ENCODE results near the gene FREM1.

FREM1 gene

DNA sequence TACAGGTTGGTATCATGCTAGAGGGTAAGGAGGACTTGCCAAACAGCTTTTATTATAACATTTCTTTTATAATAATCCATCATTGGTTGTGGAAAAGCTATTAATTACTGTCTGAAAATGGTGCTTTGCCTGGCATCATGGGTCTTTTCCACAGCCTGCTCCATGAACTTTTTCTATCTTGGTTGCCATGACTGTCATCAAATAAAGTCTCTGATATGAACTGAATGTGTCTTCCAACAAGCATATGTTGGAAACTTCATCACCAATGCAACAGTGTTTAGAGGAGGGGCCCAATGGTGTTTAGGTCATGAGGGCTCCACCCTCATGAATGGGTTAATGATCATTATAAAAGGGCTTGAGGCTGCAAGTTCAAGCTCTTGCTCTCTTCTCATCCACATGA is 81.0 kb downstream of the FREM1 start:
- ATAC-seq (ENCODE audit: low read depth) (no peak), DNase-seq (ENCODE audit: low spot score) (no peak)
- TF ChIP-seq, protein P1, sequence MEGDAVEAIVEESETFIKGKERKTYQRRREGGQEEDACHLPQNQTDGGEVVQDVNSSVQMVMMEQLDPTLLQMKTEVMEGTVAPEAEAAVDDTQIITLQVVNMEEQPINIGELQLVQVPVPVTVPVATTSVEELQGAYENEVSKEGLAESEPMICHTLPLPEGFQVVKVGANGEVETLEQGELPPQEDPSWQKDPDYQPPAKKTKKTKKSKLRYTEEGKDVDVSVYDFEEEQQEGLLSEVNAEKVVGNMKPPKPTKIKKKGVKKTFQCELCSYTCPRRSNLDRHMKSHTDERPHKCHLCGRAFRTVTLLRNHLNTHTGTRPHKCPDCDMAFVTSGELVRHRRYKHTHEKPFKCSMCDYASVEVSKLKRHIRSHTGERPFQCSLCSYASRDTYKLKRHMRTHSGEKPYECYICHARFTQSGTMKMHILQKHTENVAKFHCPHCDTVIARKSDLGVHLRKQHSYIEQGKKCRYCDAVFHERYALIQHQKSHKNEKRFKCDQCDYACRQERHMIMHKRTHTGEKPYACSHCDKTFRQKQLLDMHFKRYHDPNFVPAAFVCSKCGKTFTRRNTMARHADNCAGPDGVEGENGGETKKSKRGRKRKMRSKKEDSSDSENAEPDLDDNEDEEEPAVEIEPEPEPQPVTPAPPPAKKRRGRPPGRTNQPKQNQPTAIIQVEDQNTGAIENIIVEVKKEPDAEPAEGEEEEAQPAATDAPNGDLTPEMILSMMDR (IDR thresholded peaks at IDR 0.05; ENCODE audit: poor library complexity, severe bottlenecking), result no peak
- Histone ChIP-seq H3K36me3 (ENCODE audit: low read depth) (no peaks in the 10 kb centered on the region), H3K9me3 (ENCODE audit: severe bottlenecking) (no peaks in the 10 kb centered on the region), H3K27me3 (ENCODE audit: insufficient read depth, poor library complexity, severe bottlenecking) (no peaks in the 10 kb centered on the region), H3K4me3 (ENCODE audit: severe bottlenecking) (no peak overlapping the region), H3K27ac (ENCODE audit: poor library complexity, severe bottlenecking) (no peak overlapping the region), H3K4me1 (ENCODE audit: insufficient read depth, poor library complexity, severe bottlenecking) (no peaks in the 10 kb centered on the region)

DNA sequence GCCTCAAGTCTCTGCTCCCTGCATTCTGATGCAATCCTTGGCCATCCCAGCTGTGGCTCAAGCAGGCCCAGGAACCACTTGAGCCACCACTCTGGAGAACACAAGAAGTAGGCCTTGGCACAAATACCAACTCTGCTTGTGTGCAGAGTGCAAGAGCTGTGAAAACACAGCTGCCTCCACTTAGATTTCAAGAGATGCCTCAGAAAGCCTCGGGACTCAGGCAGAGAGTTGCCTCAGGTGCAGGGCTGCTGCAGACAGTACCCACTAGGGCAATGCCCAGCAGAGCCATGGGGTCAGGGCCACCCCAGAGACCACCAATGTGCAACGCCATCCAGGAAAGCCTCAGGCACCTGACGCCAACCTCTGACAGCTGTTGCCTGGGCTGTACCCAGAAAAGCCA is 82.4 kb downstream of the FREM1 start:
- no peak for DNase-seq (ENCODE audit: low spot score)
- H3K27me3 ChIP-seq (ENCODE audit: insufficient read depth, poor library complexity, severe bottlenecking), result no peaks in the 10 kb centered on the region
- TF ChIP-seq, protein P1 (IDR thresholded peaks at IDR 0.05; ENCODE audit: poor library complexity, severe bottlenecking), result no peak
- no peaks in the 10 kb centered on the region for H3K36me3 ChIP-seq (ENCODE audit: low read depth)
- no peaks in the 10 kb centered on the region for H3K4me1 ChIP-seq (ENCODE audit: insufficient read depth, poor library complexity, severe bottlenecking)
- no peak overlapping the region for H3K4me3 ChIP-seq (ENCODE audit: severe bottlenecking)
- H3K27ac ChIP-seq (ENCODE audit: poor library complexity, severe bottlenecking), result no peak overlapping the region
- no peaks in the 10 kb centered on the region for H3K9me3 ChIP-seq (ENCODE audit: severe bottlenecking)
- ATAC-seq (ENCODE audit: low read depth), result no peak

- H3K9me3 ChIP-seq (ENCODE audit: severe bottlenecking), result no peaks in the 10 kb centered on the region
- no peaks in the 10 kb centered on the region for H3K27me3 ChIP-seq (ENCODE audit: insufficient read depth, poor library complexity, severe bottlenecking)
- TF ChIP-seq, protein P1 (IDR thresholded peaks at IDR 0.05; ENCODE audit: poor library complexity, severe bottlenecking), result no peak
- H3K4me1 ChIP-seq (ENCODE audit: insufficient read depth, poor library complexity, severe bottlenecking), result no peaks in the 10 kb centered on the region
- DNase-seq (ENCODE audit: low spot score), result no peak
- H3K27ac ChIP-seq (ENCODE audit: poor library complexity, severe bottlenecking), result no peak overlapping the region
- H3K4me3 ChIP-seq (ENCODE audit: severe bottlenecking), result no peak overlapping the region
- ATAC-seq (ENCODE audit: low read depth), result no peak
- no peaks in the 10 kb centered on the region for H3K36me3 ChIP-seq (ENCODE audit: low read depth)
These were observed 85.7 kb downstream of the FREM1 start for GRCh38 chr9:14824481-14824880.

GRCh38 chr9:14823800-14824199 is 86.4 kb downstream of the FREM1 start:
- no peak overlapping the region for H3K4me3 ChIP-seq (ENCODE audit: severe bottlenecking)
- H3K9me3 ChIP-seq (ENCODE audit: severe bottlenecking), result no peaks in the 10 kb centered on the region
- DNase-seq (ENCODE audit: low spot score) (no peak), ATAC-seq (ENCODE audit: low read depth) (no peak)
- TF ChIP-seq, protein P1 (IDR thresholded peaks at IDR 0.05; ENCODE audit: poor library complexity, severe bottlenecking), result no peak
- no peaks in the 10 kb centered on the region for H3K4me1 ChIP-seq (ENCODE audit: insufficient read depth, poor library complexity, severe bottlenecking)
- H3K36me3 ChIP-seq (ENCODE audit: low read depth), result no peaks in the 10 kb centered on the region
- no peak overlapping the region for H3K27ac ChIP-seq (ENCODE audit: poor library complexity, severe bottlenecking)
- H3K27me3 ChIP-seq (ENCODE audit: insufficient read depth, poor library complexity, severe bottlenecking), result no peaks in the 10 kb centered on the region

DNA sequence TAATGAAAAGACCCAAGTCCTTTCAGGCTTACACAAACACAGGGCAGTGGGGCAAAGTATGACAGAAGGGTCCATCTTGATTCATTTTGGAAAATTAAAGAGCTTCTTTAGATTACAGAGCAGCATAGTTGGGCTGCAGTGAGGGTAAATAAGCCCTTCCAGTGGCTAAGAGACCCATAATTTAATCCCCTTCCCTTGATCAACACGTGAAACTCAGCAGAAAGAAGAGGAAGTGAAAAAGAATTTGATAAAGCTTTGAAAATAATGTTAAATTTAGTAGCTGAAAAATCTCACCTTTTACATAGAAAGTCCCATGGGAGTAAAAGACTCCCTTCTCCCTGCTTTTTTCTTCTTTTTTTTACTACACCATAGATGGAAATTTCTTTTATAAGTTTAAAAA is 87.6 kb downstream of the FREM1 start:
- no peak for ATAC-seq (ENCODE audit: low read depth)
- Histone ChIP-seq H3K4me1 (ENCODE audit: insufficient read depth, poor library complexity, severe bottlenecking) (no peaks in the 10 kb centered on the region), H3K9me3 (ENCODE audit: severe bottlenecking) (no peaks in the 10 kb centered on the region), H3K27me3 (ENCODE audit: insufficient read depth, poor library complexity, severe bottlenecking) (no peaks in the 10 kb centered on the region), H3K36me3 (ENCODE audit: low read depth) (no peaks in the 10 kb centered on the region), H3K4me3 (ENCODE audit: severe bottlenecking) (no peak overlapping the region), H3K27ac (ENCODE audit: poor library complexity, severe bottlenecking) (no peak overlapping the region)
- no peak for DNase-seq (ENCODE audit: low spot score)
- TF ChIP-seq, protein P1 (IDR thresholded peaks at IDR 0.05; ENCODE audit: poor library complexity, severe bottlenecking), result no peak

All from RWPE2 (cell line).